WERI-Rb-1 (cell line): ENCODE results near the gene RNASE8.

ENCODE experiments used
- DNase-seq: peaks from one replicate; pipeline ENCODE4 v3.0.0-alpha.2; 2020
- H3K27ac ChIP-seq: fragments of 250-450 bp; sonication (Bioruptor Pico); 2 replicates; pipeline ENCODE4 v1.5.1; 2020; ENCODE audit warnings: mild to moderate bottlenecking, moderate library complexity
- H3K27me3 ChIP-seq: fragments of 250-450 bp; sonication (Bioruptor Pico); 2 replicates; pipeline ENCODE4 v1.5.1; 2021; ENCODE audit warnings: mild to moderate bottlenecking, low read depth, moderate library complexity; ENCODE audit not compliant: insufficient read depth, severe bottlenecking
- H3K36me3 ChIP-seq: fragments of 250-450 bp; sonication (Bioruptor Pico); 2 replicates; pipeline ENCODE4 v1.5.1; 2020; ENCODE audit warnings: mild to moderate bottlenecking, moderate library complexity
- H3K4me3 ChIP-seq: 2 replicates; pipeline ENCODE4 v1.5.1; 2011; ENCODE audit warnings: low read depth, mild to moderate bottlenecking, control low read depth, low read length
- H3K9me3 ChIP-seq: fragments of 250-450 bp; sonication (Bioruptor Pico); 2 replicates; pipeline ENCODE4 v1.5.1; 2021; ENCODE audit warnings: mild to moderate bottlenecking, moderate library complexity; ENCODE audit not compliant: severe bottlenecking
- TF ChIP-seq, protein P1 (sequence below): IDR thresholded peaks from 2 replicates; pipeline ENCODE4 v1.5.1; 2011; ENCODE audit warnings: low read depth, mild to moderate bottlenecking, control low read depth, inconsistent platforms, low read length

The RNASE8 gene

DNA sequence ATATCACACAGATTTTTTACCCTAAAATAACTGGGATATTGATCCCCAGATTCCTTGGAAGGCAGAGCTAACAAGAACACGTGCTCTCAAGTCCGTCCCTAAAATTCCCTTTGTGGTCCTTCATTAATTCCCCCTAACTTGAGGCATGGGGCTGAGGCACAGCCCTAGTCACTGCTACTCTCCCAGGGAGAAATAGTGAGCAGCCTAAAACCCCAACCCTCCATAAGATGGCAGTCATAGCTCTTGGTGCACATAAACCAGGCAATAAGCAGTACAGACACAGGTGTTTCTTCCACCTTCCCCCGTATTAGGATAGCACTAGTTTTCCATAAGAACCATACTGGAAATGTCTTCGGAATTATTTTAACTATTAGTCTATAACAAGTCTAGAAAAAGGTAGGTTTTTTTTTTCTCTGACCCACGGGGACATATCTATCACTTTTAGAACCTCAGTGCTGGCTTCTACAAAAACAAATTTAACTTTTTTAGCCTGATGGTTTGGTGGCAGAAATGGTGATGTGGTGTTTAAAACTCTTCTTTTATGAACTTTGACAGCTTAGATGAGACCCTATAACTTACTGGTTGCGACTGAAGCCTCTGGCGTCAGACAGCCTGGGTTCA, 9.4 kb downstream of the RNASE8 start:
- DNase-seq = no peak
- no peaks in the 10 kb centered on the region for H3K27me3 ChIP-seq
- no peaks in the 10 kb centered on the region for H3K9me3 ChIP-seq
- no peaks in the 10 kb centered on the region for H3K36me3 ChIP-seq
- no peak overlapping the region for H3K27ac ChIP-seq
- TF ChIP-seq, protein P1, sequence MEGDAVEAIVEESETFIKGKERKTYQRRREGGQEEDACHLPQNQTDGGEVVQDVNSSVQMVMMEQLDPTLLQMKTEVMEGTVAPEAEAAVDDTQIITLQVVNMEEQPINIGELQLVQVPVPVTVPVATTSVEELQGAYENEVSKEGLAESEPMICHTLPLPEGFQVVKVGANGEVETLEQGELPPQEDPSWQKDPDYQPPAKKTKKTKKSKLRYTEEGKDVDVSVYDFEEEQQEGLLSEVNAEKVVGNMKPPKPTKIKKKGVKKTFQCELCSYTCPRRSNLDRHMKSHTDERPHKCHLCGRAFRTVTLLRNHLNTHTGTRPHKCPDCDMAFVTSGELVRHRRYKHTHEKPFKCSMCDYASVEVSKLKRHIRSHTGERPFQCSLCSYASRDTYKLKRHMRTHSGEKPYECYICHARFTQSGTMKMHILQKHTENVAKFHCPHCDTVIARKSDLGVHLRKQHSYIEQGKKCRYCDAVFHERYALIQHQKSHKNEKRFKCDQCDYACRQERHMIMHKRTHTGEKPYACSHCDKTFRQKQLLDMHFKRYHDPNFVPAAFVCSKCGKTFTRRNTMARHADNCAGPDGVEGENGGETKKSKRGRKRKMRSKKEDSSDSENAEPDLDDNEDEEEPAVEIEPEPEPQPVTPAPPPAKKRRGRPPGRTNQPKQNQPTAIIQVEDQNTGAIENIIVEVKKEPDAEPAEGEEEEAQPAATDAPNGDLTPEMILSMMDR = peak; percentile 47
- no peak overlapping the region for H3K4me3 ChIP-seq

DNA sequence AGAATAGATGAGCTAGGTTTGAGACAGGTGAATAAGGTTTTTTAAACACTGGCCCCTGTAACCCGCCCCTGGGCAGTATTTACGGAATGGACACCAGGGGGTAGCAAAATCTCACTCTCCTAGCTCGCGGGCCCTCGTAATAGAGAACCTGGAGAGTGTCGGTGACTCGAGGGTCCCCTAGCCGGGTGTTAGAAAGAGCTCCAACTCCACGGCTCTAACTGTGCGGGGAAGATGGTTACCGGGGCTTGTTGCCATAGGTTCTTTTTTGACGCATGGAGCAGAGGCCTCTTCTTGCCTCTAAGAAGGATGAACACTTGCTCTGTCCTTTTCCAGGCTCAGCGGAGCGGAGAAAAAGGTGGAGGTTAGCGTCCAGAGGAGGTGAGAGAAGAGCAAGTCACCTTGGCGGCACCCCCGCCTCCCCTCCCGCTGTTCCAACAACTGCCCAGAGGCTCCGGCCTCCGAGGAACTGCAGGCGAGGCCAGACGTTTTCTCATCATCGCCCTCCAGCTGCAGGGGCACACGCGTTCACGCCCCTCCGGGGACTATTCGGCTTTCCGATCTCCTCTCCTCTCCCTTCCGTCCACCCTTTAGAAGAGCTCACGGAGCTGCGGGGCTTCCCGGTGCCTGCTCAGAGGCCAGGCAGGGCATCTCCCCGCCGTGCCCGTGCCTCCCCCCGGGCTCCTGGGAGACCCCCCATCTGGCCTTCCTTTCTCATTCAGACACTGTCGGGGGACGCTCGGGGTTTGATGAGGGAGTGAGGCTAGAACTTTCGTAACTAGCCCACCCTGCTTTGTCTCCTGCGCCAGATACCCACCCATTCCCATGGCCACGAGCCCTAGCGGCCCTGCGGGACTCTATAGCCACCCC, 11.1 kb downstream of the RNASE8 start:
- peak overlapping the region; percentile 83; the same call in 1 of the 2 replicates for H3K27ac ChIP-seq
- H3K36me3 ChIP-seq = peaks cover 9% of the 10 kb centered on the region
- no peaks in the 10 kb centered on the region for H3K9me3 ChIP-seq
- peak; percentile 70 for DNase-seq
- H3K27me3 ChIP-seq = no peaks in the 10 kb centered on the region
- TF ChIP-seq, protein P1 = peak; percentile 59
- peak overlapping the region; percentile 74 for H3K4me3 ChIP-seq

- peak overlapping the region; percentile 83 for H3K27ac ChIP-seq
Measured at GRCh38 chr14:21069388-21070082, 11.9 kb downstream of the RNASE8 start.

GRCh38 chr14:21070083-21070609, 12.5 kb downstream of the RNASE8 start, which contains the start of gene ARHGEF40:
Gene ARHGEF40, plus strand, starts transcription at chr14:21070304. Its CDS starts 93 bp downstream, at chr14:21070397.
- Histone ChIP-seq H3K9me3 (no peaks in the 10 kb centered on the region), H3K27me3 (no peaks in the 10 kb centered on the region), H3K36me3 (peaks cover 11% of the 10 kb centered on the region), H3K4me3 (peak within 1 kb of the TSS; percentile 74), H3K27ac (peak within 1 kb of the TSS; percentile 83)
- DNase-seq = peak; percentile 61
- TF ChIP-seq, protein P1 = no peak

More at GRCh38 chr14:21069388-21070082, 11.9 kb downstream of the RNASE8 start:
- DNase-seq = peak; percentile 35
- peak overlapping the region; percentile 74 for H3K4me3 ChIP-seq
- TF ChIP-seq, protein P1 = no peak
- no peaks in the 10 kb centered on the region for H3K9me3 ChIP-seq
- peaks cover 11% of the 10 kb centered on the region for H3K36me3 ChIP-seq
- H3K27me3 ChIP-seq = no peaks in the 10 kb centered on the region

DNA sequence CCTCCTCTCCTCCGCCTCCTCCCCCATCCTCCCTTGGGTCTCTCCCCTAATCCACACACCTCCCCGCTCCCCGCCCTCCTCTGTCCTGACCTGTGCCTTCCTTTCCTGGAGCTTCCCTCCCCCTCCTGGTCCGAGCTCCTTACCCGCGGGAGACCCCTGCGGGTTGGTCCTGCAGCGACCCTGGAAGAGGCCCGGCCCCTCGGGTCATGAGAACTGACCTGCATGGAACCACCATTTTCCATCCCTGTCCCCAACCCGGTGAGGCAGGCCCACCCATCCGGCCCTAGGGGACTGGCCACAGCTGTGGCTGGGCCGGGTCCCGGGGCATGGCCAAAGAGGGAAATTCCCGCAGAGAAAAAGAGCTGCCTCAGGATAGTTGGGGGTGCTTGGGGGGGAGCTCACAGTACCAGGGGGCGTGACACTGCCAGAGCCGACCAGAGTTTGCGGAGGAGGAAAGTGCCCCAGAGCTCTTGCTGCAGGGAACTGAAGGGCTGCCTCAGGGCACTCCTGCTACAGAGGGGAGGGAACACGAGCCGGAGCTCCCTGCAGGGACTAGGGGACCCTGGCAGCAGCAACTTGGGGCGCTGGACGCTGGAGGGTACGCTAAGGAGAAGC, 13.1 kb downstream of the RNASE8 start:
- H3K27me3 ChIP-seq = no peaks in the 10 kb centered on the region
- DNase-seq = peak; percentile 75
- H3K9me3 ChIP-seq = no peaks in the 10 kb centered on the region
- H3K27ac ChIP-seq = peak overlapping the region; percentile 83
- H3K36me3 ChIP-seq = peaks cover 13% of the 10 kb centered on the region
- peak overlapping the region; percentile 74 for H3K4me3 ChIP-seq
- TF ChIP-seq, protein P1 = no peak
